Tibial nerve (tissue), 4 donors: Measurements from ENCODE around the gene AEBP2. TPM values are rescaled to one million over a fixed set of nuclear protein-coding genes. Genes with fewer than 3 reads are reported as not detected.
"Not testable (repeated sequence)": the region's sequence is repeated elsewhere in the genome, so short reads cannot be mapped to it uniquely, and the experiment has no call there.

Source experiments
- DNase-seq, 2 donors: peaks; one replicate each; pipeline ENCODE4 v3.0.0-alpha.2; 2019; ENCODE audit warnings: low spot score in 2 of 2
- H3K27ac ChIP-seq, 4 donors: fragments of 200-600 bp; sonication (generic) in 3 of 4; one replicate each; pipeline ENCODE4 v1.5.1; 2017 to 2019; ENCODE audit warnings: mild to moderate bottlenecking in 1 of 4
- H3K27me3 ChIP-seq, 2 donors: fragments of 200-600 bp; sonication (generic) in 1 of 2; one replicate each; pipeline versions ENCODE4 v1.5.1 to v1.6.0; 2017 to 2019
- H3K36me3 ChIP-seq, 3 donors: fragments of 200-600 bp; sonication (generic); one replicate each; pipeline ENCODE4 v1.5.1; 2018 to 2019
- H3K4me1 ChIP-seq, 4 donors: fragments of 200-600 bp; sonication (generic) in 3 of 4; one replicate each; pipeline ENCODE4 v1.5.1; 2017 to 2019
- H3K4me3 ChIP-seq, 4 donors: fragments of 200-600 bp; sonication (generic) in 3 of 4; one replicate each; pipeline ENCODE4 v1.5.1; 2017 to 2019; ENCODE audit warnings: mild to moderate bottlenecking in 1 of 4, moderate library complexity in 1 of 4
- H3K9me3 ChIP-seq, 4 donors: fragments of 200-600 bp; sonication (generic) in 3 of 4; one replicate each; pipeline ENCODE4 v1.5.1; 2017 to 2019
- CTCF ChIP-seq, 5 experiments: fragments of 200-600 bp in 3 of 5; fragments of 450-650 bp in 2 of 5; sonication (generic) in 3 of 5; IDR thresholded peaks; one replicate each; pipeline ENCODE4 v1.5.1; 2016 to 2019; ENCODE audit warnings: antibody characterized with exemption in 5 of 5, mild to moderate bottlenecking in 3 of 5, moderate library complexity in 2 of 5
- EP300 ChIP-seq, 2 donors: sonication (generic); formaldehyde crosslinking; IDR thresholded peaks; one replicate each; pipeline ENCODE4 v1.6.1; 2017; ENCODE audit warnings: antibody characterized with exemption in 2 of 2, mild to moderate bottlenecking in 1 of 2
- POLR2A ChIP-seq, 2 donors: fragments of 450-650 bp; IDR thresholded peaks; one replicate each; pipeline ENCODE4 v1.6.1; 2017; ENCODE audit warnings: antibody characterized with exemption in 2 of 2, mild to moderate bottlenecking in 2 of 2, moderate library complexity in 2 of 2
- WGBS, 2 donors: methylation state at CpG; one replicate each; pipeline ENCODE4 v1.1.5; 2018; 5-methylcytosine and 5-hydroxymethylcytosine counted together
- total RNA-seq, 4 donors: library from RNA; depleted of rRNA; stranded (reverse); fragments of >200 nt; gene quantifications; one replicate each; pipeline ENCODE4 v1.1.0, GENCODE V29; 2016

AEBP2 gene
- total RNA-seq, 4 donors from 2014 or later, result 35.7 to 55.9 (median 45.7) TPM

- no peaks in the 10 kb centered on the region for H3K4me1 ChIP-seq
- WGBS, 2 donors, result 82 to 83% methylated on average over 6 of the region's 6 CpGs
Measured at GRCh38 chr12:19398376-19399363, 40.6 kb upstream of the AEBP2 start.

DNA sequence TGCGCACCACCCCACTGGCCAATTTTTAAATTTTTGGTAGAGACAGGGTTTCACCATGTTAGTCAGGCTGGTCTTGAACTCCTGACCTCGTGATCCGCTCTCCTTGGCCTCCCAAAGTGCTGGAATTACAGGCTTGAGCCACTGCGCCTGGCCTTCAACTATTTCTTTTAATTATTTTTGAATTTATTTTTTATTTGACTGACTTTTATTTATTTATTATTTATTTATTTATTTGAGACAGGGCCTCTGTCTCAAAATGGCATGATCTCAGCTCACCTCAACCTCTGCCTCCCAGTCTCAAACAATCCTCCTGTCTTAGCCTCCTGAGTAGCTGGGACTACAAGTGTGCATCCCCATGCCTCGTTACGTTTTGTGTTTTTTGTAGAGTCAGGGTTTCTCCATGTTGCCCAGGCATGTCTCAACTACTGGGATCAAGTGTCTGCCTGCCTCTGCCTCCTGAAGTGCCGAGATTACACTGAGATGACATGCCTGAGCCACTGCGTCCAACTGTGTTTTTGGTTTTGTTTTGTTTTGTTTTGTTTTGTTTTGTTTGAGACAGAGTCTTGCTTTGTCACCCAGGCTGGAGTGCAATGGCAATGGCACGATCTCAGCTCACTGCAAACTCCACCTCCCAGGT lies 38.5 kb upstream of the AEBP2 start:
- not testable (repeated sequence) for H3K4me1 ChIP-seq, H3K9me3 ChIP-seq, DNase-seq, H3K27me3 ChIP-seq, H3K4me3 ChIP-seq, H3K36me3 ChIP-seq, H3K27ac ChIP-seq
- WGBS, 2 donors, result 91 to 93% methylated on average over 9 of the region's 9 CpGs

More at GRCh38 chr12:19398376-19399363, 40.6 kb upstream of the AEBP2 start:
- TF ChIP-seq CTCF (IDR thresholded peaks at IDR 0.05), result no peak
- no peak for TF ChIP-seq POLR2A (IDR thresholded peaks at IDR 0.05)
- no peak for TF ChIP-seq EP300 (IDR thresholded peaks at IDR 0.05)
- Histone ChIP-seq H3K9me3 (no peaks in the 10 kb centered on the region), H3K4me3 (no peak overlapping the region), H3K27ac (no peak overlapping the region), H3K27me3 (no peaks in the 10 kb centered on the region), H3K36me3 (no peaks in the 10 kb centered on the region)
- no peak for DNase-seq

DNA sequence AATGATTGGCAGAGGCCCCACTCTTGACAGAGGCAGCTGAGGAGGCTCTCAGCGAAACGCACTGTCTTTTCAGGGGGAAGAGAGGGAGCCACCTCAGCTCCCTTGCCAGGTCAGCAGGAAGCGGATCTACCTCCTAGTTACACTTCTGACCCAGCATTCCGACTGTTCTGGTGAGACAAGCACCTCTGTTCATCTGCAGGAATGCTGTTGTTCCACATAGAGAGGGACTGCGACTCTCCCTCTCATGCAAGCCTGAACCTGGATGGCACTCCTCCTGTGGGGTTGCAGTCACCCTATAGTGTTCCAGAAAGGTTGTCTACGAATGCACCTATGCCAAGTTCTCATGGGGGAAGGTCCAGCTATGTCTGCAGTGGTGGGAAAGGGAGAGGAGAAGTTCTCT lies 37.1 kb upstream of the AEBP2 start:
- H3K27me3 ChIP-seq, result no peaks in the 10 kb centered on the region
- H3K9me3 ChIP-seq, result no peaks in the 10 kb centered on the region
- H3K36me3 ChIP-seq, result no peaks in the 10 kb centered on the region
- DNase-seq, result no peak
- TF ChIP-seq CTCF (IDR thresholded peaks at IDR 0.05), result no peak
- TF ChIP-seq EP300 (IDR thresholded peaks at IDR 0.05), result no peak
- no peak for TF ChIP-seq POLR2A (IDR thresholded peaks at IDR 0.05)
- H3K4me3 ChIP-seq, result no peak overlapping the region
- no peak overlapping the region for H3K27ac ChIP-seq
- no peaks in the 10 kb centered on the region for H3K4me1 ChIP-seq
- WGBS, 2 donors, result 92% methylated on average over 6 of the region's 6 CpGs

DNA sequence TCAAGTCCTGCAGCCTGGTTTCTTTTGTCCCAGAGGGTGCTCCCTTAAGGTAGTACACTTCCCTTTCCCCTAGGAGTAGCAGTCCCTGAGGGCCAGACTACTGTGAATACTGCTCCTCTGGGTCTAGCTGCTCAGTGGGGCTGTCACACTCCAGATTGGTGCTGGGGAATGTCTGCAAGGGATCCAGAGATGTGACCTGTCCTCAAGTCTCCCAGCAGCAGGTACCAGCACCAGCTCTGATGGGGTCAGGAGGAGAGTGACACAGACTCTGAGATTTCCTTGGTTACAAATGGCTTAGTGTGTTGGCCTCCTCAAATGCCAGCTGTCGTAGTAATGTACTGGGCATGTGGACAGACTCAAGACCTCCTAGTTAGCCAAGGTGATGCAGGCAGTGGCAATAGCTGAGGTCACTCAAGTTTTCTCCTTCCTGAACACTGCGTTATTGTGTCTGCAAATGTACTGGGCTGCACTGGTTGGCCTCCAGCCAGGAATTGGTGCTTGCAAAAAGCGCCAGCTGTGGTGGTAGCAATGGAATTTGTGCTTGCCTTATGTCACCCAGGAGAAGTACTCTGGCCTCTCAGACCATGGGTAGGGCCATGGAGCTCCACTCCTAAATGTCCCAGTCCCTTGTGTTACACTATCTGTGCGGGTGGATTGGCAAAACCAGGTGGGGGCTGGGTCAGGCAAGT lies 36.4 kb upstream of the AEBP2 start:
- 34 to 47% methylated on average over 4 of the region's 4 CpGs for WGBS, 2 donors
- no peak for TF ChIP-seq CTCF (IDR thresholded peaks at IDR 0.05)
- TF ChIP-seq POLR2A (IDR thresholded peaks at IDR 0.05), result no peak
- no peak for TF ChIP-seq EP300 (IDR thresholded peaks at IDR 0.05)
- DNase-seq, result no peak
- Histone ChIP-seq H3K36me3 (no peaks in the 10 kb centered on the region), H3K27me3 (no peaks in the 10 kb centered on the region), H3K4me1 (no peaks in the 10 kb centered on the region), H3K9me3 (no peaks in the 10 kb centered on the region), H3K27ac (no peak overlapping the region), H3K4me3 (no peak overlapping the region)

DNA sequence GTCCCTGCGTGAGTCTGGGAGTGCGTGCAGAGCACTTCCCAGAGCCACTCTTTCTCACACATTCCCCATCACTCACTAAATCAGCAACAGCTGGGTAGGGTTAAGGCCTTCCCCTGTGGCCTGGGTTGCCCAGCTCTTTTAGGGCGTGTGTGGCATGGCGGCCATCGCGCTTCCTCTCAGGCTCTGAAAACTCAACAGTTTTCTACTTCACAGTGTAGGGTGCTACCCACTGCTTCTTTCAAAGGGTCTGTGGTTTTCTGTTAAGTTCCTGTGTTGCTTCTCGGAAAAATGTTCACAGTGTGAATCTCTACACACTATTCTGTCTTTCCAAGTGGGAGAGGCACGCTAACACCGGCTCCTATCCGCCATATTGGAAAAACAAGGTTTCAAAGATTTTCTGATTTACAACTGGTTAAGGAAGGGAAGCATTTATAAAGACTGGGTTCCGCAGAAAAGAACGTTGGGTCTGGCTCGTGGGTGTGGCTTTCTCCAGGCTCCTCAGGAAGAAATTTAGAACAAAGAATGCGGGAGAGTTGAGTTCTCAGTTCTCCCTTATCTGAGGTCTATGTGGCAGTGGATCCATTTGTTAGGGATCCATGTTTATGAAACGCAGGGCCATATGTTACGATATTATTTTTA lies 34.9 kb upstream of the AEBP2 start:
- H3K27ac ChIP-seq, result no peak overlapping the region
- no peak overlapping the region for H3K4me3 ChIP-seq

More for the DNA sequence above, 34.9 kb upstream of the AEBP2 start:
- WGBS, 2 donors, result 91 to 95% methylated on average over 16 of the region's 16 CpGs
- H3K4me1 ChIP-seq, result no peaks in the 10 kb centered on the region
- TF ChIP-seq EP300 (IDR thresholded peaks at IDR 0.05) (no peak), CTCF (IDR thresholded peaks at IDR 0.05) (no peak), POLR2A (IDR thresholded peaks at IDR 0.05) (no peak)
- H3K9me3 ChIP-seq, result no peaks in the 10 kb centered on the region
- H3K27me3 ChIP-seq, result no peaks in the 10 kb centered on the region
- DNase-seq, result no peak
- no peaks in the 10 kb centered on the region for H3K36me3 ChIP-seq
